WTC11 (cell line): ENCODE data around the gene PCGF2. TPM values are rescaled to one million over a fixed set of nuclear protein-coding genes. Genes with fewer than 3 reads are reported as not detected.
A peak's percentile ranks its signal among the peaks of the same experiment; 100 is the strongest.

Experiments
- ATAC-seq: fragments of 200-7000 bp; cut with Tn5 transposase; 2 replicates; pipeline ENCODE4 v1.10.0; 2021; ENCODE audit warnings: mild to moderate bottlenecking, moderate library complexity
- CTCF ChIA-PET: fragments of 300-600 bp; sonication (Branson Sonifier 250); formaldehyde crosslinking; loops from one replicate; lab custom pipeline; 2021; ENCODE audit warnings: antibody characterized with exemption; lab: Charles Lee
- POLR2A ChIA-PET: fragments of 350-600 bp; sonication (Branson Sonifier 250); formaldehyde crosslinking; loops from one replicate; lab custom pipeline; 2021; ENCODE audit warnings: antibody characterized with exemption; lab: Charles Lee
- DNase-seq: peaks from one replicate; pipeline ENCODE4 v3.0.0; 2021; ENCODE audit warnings: low spot score
- H3K27ac Mint-ChIP-seq: 2 replicates; pipeline ENCODE4 v1.8.0; 2021; ENCODE audit warnings: mixed read lengths
- H3K27me3 Mint-ChIP-seq: 2 replicates; pipeline ENCODE4 v1.8.0; 2021; ENCODE audit warnings: low read depth, mild to moderate bottlenecking, moderate library complexity, mixed read lengths
- H3K36me3 Mint-ChIP-seq: 2 replicates; pipeline ENCODE4 v1.8.0; 2021; ENCODE audit warnings: mixed read lengths
- H3K4me1 Mint-ChIP-seq: 2 replicates; pipeline ENCODE4 v1.8.0; 2022; ENCODE audit warnings: mixed read lengths
- H3K4me3 Mint-ChIP-seq: 2 replicates; pipeline ENCODE4 v1.8.0; 2021; ENCODE audit warnings: mild to moderate bottlenecking, moderate library complexity, mixed read lengths
- H3K9me3 Mint-ChIP-seq: 2 replicates; pipeline ENCODE4 v1.8.0; 2021; ENCODE audit warnings: mixed read lengths
- ARID4B ChIP-seq: sonication (generic); formaldehyde crosslinking; IDR thresholded peaks from 2 replicates; pipeline ENCODE4 v1.8.0; 2023; ENCODE audit warnings: missing genetic modification reagents, mild to moderate bottlenecking, borderline replicate concordance
- ATF1 ChIP-seq: sonication (generic); formaldehyde crosslinking; IDR thresholded peaks from 2 replicates; pipeline ENCODE4 v1.8.1; 2023; ENCODE audit warnings: mild to moderate bottlenecking, moderate library complexity, missing genetic modification reagents
- CBFB ChIP-seq: sonication (generic); formaldehyde crosslinking; IDR thresholded peaks from 2 replicates; pipeline ENCODE4 v1.8.1; 2022; ENCODE audit warnings: mild to moderate bottlenecking, low read depth, missing genetic modification reagents
- CREB1 ChIP-seq: sonication (generic); formaldehyde crosslinking; IDR thresholded peaks from 2 replicates; pipeline ENCODE4 v1.8.0; 2023; ENCODE audit warnings: mild to moderate bottlenecking, missing genetic modification reagents
- E2F5 ChIP-seq: sonication (generic); formaldehyde crosslinking; IDR thresholded peaks from 2 replicates; pipeline ENCODE4 v1.8.1; 2022; ENCODE audit warnings: mild to moderate bottlenecking, moderate library complexity, missing genetic modification reagents
- FOXK1 ChIP-seq: sonication (generic); formaldehyde crosslinking; IDR thresholded peaks from 2 replicates; pipeline ENCODE4 v1.8.0; 2022; ENCODE audit warnings: mild to moderate bottlenecking, moderate library complexity, missing genetic modification reagents
- FOXP1 ChIP-seq: sonication (generic); formaldehyde crosslinking; IDR thresholded peaks from 2 replicates; pipeline ENCODE4 v1.8.0; 2022; ENCODE audit warnings: missing genetic modification reagents, mild to moderate bottlenecking, moderate library complexity, borderline replicate concordance
- NFYB ChIP-seq: sonication (generic); formaldehyde crosslinking; conservative IDR thresholded peaks from 2 replicates; pipeline ENCODE4 v1.8.0; 2022; ENCODE audit warnings: low read depth, missing genetic modification reagents
- SMAD3 ChIP-seq: sonication (generic); formaldehyde crosslinking; IDR thresholded peaks from 2 replicates; pipeline ENCODE4 v1.8.0; 2022; ENCODE audit warnings: missing genetic modification reagents, mild to moderate bottlenecking, borderline replicate concordance
- SMAD4 ChIP-seq: sonication (generic); formaldehyde crosslinking; IDR thresholded peaks from 2 replicates; pipeline ENCODE4 v1.8.0; 2022; ENCODE audit warnings: mild to moderate bottlenecking, missing genetic modification reagents
- TEAD1 ChIP-seq: sonication (generic); formaldehyde crosslinking; IDR thresholded peaks from 2 replicates; pipeline ENCODE4 v1.8.0; 2022; ENCODE audit warnings: mild to moderate bottlenecking, missing genetic modification reagents
- USF1 ChIP-seq: sonication (generic); formaldehyde crosslinking; IDR thresholded peaks from 2 replicates; pipeline ENCODE4 v1.8.0; 2022; ENCODE audit warnings: mild to moderate bottlenecking, missing genetic modification reagents
- ZNF263 ChIP-seq: sonication (generic); formaldehyde crosslinking; IDR thresholded peaks from 2 replicates; pipeline ENCODE4 v1.8.1; 2022; ENCODE audit warnings: low read depth, mild to moderate bottlenecking, moderate library complexity, missing genetic modification reagents
- ZNF317 ChIP-seq: sonication (generic); formaldehyde crosslinking; IDR thresholded peaks from 2 replicates; pipeline ENCODE4 v1.8.1; 2023; ENCODE audit warnings: low read depth, mild to moderate bottlenecking, moderate library complexity, missing genetic modification reagents, borderline replicate concordance
- ZNF671 ChIP-seq: fragments of 250-450 bp; sonication (Bioruptor Pico); IDR thresholded peaks from 2 replicates; pipeline ENCODE4 v1.8.0; 2021; ENCODE audit warnings: mild to moderate bottlenecking
- total RNA-seq: library from RNA; stranded (reverse); gene quantifications from 3 replicates; pipeline ENCODE4 v1.2.3, GENCODE V29; 2021
- TF ChIP-seq, protein P1 (sequence below): fragments of 250-450 bp; sonication (Bioruptor Pico); IDR thresholded peaks from 2 replicates; pipeline ENCODE4 v1.9.0; 2021; ENCODE audit warnings: mild to moderate bottlenecking
- TF ChIP-seq, protein P2 (sequence below): sonication (generic); formaldehyde crosslinking; IDR thresholded peaks from 2 replicates; pipeline ENCODE4 v1.8.1; 2023; ENCODE audit warnings: mild to moderate bottlenecking, missing genetic modification reagents, moderate library complexity
- TF ChIP-seq, protein P3 (sequence below): sonication (generic); formaldehyde crosslinking; IDR thresholded peaks from 2 replicates; pipeline ENCODE4 v1.8.0; 2022; ENCODE audit warnings: mild to moderate bottlenecking, missing genetic modification reagents
- TF ChIP-seq, protein P4 (sequence below): sonication (generic); formaldehyde crosslinking; IDR thresholded peaks from 2 replicates; pipeline ENCODE4 v1.8.0; 2022; ENCODE audit warnings: mild to moderate bottlenecking, missing genetic modification reagents
- TF ChIP-seq, protein P5 (sequence below): sonication (generic); formaldehyde crosslinking; IDR thresholded peaks from 2 replicates; pipeline ENCODE4 v1.8.0; 2022; ENCODE audit warnings: mild to moderate bottlenecking, missing genetic modification reagents
- TF ChIP-seq, protein P6 (sequence below): sonication (generic); formaldehyde crosslinking; IDR thresholded peaks from 2 replicates; pipeline ENCODE4 v1.8.0; 2023; ENCODE audit warnings: missing genetic modification reagents
- TF ChIP-seq, protein P7 (sequence below): sonication (generic); formaldehyde crosslinking; IDR thresholded peaks from 2 replicates; pipeline ENCODE4 v1.8.1; 2022; ENCODE audit warnings: mild to moderate bottlenecking, missing genetic modification reagents, moderate library complexity, borderline replicate concordance

The PCGF2 gene
- total RNA-seq, 1 experiment from 2014 or later: 104 TPM

DNA sequence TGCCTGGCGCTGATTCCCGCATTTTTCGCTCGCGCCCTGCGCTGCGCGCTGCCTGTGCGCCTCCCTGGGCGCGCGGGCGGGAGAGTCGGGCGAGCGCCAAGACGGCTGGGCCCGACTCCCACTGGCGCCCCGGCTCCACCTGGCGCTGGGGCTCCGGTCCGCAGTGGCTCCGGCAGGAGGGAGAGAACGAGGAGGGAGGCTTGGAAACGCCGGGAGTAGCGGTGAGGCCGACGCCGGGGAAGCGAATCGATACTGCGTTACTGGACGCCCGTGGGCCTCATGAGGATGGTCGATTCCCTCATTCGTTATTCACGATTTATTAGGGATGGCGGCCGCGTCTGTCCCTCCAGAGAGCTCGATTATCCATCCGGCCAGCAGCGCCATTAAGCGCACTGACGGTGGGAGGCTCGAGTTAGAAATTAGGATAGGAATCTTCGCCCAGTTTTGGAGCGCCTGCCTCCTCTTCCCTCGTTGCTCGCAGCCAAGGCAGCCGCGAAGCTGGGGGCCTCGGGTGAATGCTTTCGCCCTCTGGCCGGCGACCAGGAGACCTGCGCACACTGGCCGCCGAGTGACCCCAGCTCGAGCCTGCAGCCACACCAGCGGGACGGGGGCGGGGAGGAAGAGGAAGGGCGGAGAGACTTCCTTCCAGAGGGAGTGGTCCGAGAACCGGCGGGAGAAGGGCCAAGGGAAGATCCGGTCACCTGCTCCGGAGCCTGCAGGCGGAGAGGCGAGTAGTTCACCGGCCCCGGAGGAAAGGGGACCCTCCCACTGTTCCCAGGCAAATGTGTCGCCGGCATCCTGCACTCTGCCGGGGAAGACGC, 1.3 kb upstream of the PCGF2 start:
- Mint-ChIP-seq H3K27me3 (peaks cover 2% of the 10 kb centered on the region), H3K9me3 (no peaks in the 10 kb centered on the region), H3K4me3 (peak overlapping the region; percentile 97), H3K27ac (peak overlapping the region; percentile 90), H3K4me1 (peaks cover 37% of the 10 kb centered on the region), H3K36me3 (peaks cover 8% of the 10 kb centered on the region)
- ChIA-PET CTCF (interaction anchor here (0.6 to 4.4 kb wide), 6 partner anchors 12 to 221 kb away, joined by 3 to 45 read pairs (median 4); no protein-coding TSS in a partner anchor), POLR2A (interaction anchor here (0.6 to 1.6 kb wide), 3 partner anchors 29 to 424 kb away, joined by 3 to 6 read pairs (median 4); partner anchors contain the start of gene MLLT6)
- DNase-seq: peak; percentile 80
- ATAC-seq: peak; percentile 10
- no peak for TF ChIP-seq SMAD4 (CRISPR knock-in tag)
- TF ChIP-seq, protein P1, sequence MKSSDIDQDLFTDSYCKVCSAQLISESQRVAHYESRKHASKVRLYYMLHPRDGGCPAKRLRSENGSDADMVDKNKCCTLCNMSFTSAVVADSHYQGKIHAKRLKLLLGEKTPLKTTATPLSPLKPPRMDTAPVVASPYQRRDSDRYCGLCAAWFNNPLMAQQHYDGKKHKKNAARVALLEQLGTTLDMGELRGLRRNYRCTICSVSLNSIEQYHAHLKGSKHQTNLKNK (CRISPR knock-in tag): no peak
- TF ChIP-seq, protein P2, sequence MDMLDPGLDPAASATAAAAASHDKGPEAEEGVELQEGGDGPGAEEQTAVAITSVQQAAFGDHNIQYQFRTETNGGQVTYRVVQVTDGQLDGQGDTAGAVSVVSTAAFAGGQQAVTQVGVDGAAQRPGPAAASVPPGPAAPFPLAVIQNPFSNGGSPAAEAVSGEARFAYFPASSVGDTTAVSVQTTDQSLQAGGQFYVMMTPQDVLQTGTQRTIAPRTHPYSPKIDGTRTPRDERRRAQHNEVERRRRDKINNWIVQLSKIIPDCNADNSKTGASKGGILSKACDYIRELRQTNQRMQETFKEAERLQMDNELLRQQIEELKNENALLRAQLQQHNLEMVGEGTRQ (CRISPR knock-in tag): peak; percentile 87
- TF ChIP-seq, protein P3, sequence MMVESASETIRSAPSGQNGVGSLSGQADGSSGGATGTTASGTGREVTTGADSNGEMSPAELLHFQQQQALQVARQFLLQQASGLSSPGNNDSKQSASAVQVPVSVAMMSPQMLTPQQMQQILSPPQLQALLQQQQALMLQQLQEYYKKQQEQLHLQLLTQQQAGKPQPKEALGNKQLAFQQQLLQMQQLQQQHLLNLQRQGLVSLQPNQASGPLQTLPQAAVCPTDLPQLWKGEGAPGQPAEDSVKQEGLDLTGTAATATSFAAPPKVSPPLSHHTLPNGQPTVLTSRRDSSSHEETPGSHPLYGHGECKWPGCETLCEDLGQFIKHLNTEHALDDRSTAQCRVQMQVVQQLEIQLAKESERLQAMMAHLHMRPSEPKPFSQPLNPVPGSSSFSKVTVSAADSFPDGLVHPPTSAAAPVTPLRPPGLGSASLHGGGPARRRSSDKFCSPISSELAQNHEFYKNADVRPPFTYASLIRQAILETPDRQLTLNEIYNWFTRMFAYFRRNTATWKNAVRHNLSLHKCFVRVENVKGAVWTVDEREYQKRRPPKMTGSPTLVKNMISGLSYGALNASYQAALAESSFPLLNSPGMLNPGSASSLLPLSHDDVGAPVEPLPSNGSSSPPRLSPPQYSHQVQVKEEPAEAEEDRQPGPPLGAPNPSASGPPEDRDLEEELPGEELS (CRISPR knock-in tag): peak; percentile 88; the same call in 1 of the 2 replicates
- TF ChIP-seq ZNF317 (CRISPR knock-in tag): no peak
- TF ChIP-seq ATF1: peak; percentile 87; the same call in 1 of the 2 replicates
- TF ChIP-seq, protein P4, sequence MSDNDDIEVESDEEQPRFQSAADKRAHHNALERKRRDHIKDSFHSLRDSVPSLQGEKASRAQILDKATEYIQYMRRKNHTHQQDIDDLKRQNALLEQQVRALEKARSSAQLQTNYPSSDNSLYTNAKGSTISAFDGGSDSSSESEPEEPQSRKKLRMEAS (CRISPR knock-in tag): peak; percentile 85
- TF ChIP-seq CBFB (CRISPR knock-in tag): 0 out of 2 replicates have a peak, but pooled peaks have one; percentile 30
- TF ChIP-seq, protein P5, sequence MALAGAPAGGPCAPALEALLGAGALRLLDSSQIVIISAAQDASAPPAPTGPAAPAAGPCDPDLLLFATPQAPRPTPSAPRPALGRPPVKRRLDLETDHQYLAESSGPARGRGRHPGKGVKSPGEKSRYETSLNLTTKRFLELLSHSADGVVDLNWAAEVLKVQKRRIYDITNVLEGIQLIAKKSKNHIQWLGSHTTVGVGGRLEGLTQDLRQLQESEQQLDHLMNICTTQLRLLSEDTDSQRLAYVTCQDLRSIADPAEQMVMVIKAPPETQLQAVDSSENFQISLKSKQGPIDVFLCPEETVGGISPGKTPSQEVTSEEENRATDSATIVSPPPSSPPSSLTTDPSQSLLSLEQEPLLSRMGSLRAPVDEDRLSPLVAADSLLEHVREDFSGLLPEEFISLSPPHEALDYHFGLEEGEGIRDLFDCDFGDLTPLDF (CRISPR knock-in tag): 0 out of 2 replicates have a peak, but pooled peaks have one; percentile 62
- peak; percentile 62; the same call in 1 of the 2 replicates for TF ChIP-seq ARID4B (CRISPR knock-in tag)
- TF ChIP-seq NFYB: no peak
- TF ChIP-seq FOXP1 (CRISPR knock-in tag): peak; percentile 54; the same call in 1 of the 2 replicates
- 0 out of 2 replicates have a peak, but pooled peaks have one; percentile 4 for TF ChIP-seq SMAD3 (CRISPR knock-in tag)
- TF ChIP-seq FOXK1: peak; percentile 90
- TF ChIP-seq CREB1 (CRISPR knock-in tag): peak; percentile 54; the same call in 1 of the 2 replicates
- TF ChIP-seq, protein P6, sequence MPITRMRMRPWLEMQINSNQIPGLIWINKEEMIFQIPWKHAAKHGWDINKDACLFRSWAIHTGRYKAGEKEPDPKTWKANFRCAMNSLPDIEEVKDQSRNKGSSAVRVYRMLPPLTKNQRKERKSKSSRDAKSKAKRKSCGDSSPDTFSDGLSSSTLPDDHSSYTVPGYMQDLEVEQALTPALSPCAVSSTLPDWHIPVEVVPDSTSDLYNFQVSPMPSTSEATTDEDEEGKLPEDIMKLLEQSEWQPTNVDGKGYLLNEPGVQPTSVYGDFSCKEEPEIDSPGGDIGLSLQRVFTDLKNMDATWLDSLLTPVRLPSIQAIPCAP (CRISPR knock-in tag): peak; percentile 88; the same call in 1 of the 2 replicates
- peak; percentile 79 for TF ChIP-seq TEAD1 (CRISPR knock-in tag)
- TF ChIP-seq E2F5: peak; percentile 89
- TF ChIP-seq ZNF263 (CRISPR knock-in tag): no peak
- peak; percentile 80 for TF ChIP-seq USF1 (CRISPR knock-in tag)
- TF ChIP-seq, protein P7, sequence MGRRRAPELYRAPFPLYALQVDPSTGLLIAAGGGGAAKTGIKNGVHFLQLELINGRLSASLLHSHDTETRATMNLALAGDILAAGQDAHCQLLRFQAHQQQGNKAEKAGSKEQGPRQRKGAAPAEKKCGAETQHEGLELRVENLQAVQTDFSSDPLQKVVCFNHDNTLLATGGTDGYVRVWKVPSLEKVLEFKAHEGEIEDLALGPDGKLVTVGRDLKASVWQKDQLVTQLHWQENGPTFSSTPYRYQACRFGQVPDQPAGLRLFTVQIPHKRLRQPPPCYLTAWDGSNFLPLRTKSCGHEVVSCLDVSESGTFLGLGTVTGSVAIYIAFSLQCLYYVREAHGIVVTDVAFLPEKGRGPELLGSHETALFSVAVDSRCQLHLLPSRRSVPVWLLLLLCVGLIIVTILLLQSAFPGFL (CRISPR knock-in tag): no peak
- no peak for TF ChIP-seq ZNF671 (CRISPR knock-in tag)
